Mucosa of stomach (tissue), 1 donor: ENCODE measurements around the gene NIP7.

Experiments used
- H3K27me3 ChIP-seq: one replicate; pipeline ENCODE4 v1.7.0; 2013; ENCODE audit warnings: mild to moderate bottlenecking, low read length; ENCODE audit not compliant: control insufficient read depth, insufficient read depth
- H3K36me3 ChIP-seq: one replicate; pipeline ENCODE4 v1.7.0; 2013; ENCODE audit warnings: low read length; ENCODE audit not compliant: control insufficient read depth, insufficient read depth
- H3K4me1 ChIP-seq: one replicate; pipeline ENCODE4 v1.7.0; 2013; ENCODE audit warnings: mild to moderate bottlenecking, low read length; ENCODE audit not compliant: control insufficient read depth, insufficient read depth
- H3K4me3 ChIP-seq: one replicate; pipeline ENCODE4 v1.7.0; 2013; ENCODE audit warnings: low read length
- H3K9ac ChIP-seq: one replicate; pipeline ENCODE4 v1.7.0; 2013; ENCODE audit warnings: mild to moderate bottlenecking, low read length, moderate library complexity
- H3K9me3 ChIP-seq: one replicate; pipeline ENCODE4 v1.7.0; 2013; ENCODE audit warnings: mild to moderate bottlenecking, low read length, moderate library complexity; ENCODE audit not compliant: control insufficient read depth
- donor health status: Pancreatic carcinoma.

Gene NIP7

DNA sequence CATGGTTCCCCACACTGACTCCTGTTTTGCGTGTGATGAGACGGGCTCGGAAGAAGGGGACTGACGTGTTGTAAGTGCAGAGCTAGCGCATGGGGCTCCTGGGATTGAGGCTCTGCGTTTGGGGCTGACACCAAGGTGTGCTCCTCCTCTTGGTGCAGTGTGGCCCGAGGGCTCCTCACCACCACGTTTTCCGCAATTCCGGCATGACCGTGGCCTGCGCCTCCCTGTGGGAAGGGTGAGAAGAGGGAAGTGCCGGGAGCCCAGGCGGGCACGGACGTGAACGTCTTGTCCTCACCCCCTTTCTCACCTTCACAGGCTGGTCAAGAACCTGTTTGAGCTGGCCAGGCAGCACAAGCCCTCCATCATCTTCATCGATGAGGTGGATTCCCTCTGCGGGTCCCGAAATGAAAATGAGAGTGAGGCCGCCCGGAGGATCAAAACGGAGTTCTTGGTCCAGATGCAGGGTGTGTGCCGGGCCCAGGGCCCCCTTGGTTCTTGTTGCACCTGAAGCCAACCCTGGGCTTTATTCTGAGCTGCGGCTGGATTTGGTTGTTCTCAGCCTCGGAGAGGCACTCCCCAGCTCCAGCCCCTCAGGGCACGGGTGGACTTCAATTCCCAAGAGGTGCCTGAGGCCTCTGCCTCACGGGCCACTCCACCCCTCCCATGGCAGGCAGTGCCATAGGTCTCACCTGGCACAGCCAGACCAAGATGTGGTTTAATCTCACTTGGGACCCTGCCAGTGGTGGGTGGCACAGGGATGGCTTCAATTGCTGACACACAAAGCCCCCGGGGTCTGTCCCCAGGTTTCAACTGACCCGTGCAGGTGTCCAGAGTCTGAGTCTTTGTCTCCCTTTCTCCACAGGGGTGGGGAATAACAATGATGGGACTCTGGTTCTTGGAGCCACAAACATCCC is 19.5 kb upstream of the NIP7 start:
- Histone ChIP-seq H3K36me3 (peaks cover 35% of the 10 kb centered on the region), H3K4me3 (no peak overlapping the region), H3K9me3 (no peaks in the 10 kb centered on the region), H3K9ac (no peak overlapping the region), H3K4me1 (peaks cover 15% of the 10 kb centered on the region), H3K27me3 (no peaks in the 10 kb centered on the region)

GRCh38 chr16:69320740-69321073 is 18.9 kb upstream of the NIP7 start:
- Histone ChIP-seq H3K4me1 (peaks cover 11% of the 10 kb centered on the region), H3K36me3 (peaks cover 34% of the 10 kb centered on the region), H3K9ac (no peak overlapping the region), H3K4me3 (no peak overlapping the region), H3K9me3 (no peaks in the 10 kb centered on the region), H3K27me3 (no peaks in the 10 kb centered on the region)

DNA sequence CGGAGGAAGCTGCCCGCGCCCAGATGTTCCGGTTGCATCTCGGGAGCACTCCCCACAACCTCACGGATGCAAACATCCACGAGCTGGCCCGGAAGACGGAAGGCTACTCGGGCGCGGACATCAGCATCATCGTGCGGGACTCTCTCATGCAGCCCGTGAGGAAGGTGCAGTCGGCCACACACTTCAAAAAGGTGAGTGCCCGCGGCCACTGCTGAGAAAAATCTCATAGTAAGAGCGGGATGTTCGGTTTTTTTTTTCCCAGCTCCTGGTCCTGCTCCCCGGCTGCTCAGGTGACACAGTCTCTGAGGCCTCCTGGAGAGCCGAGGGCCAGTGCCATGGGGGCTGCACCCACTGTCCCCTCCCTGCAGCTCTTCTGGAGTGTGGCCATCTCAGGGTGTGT is 18.5 kb upstream of the NIP7 start:
- Histone ChIP-seq H3K4me1 (peaks cover 15% of the 10 kb centered on the region), H3K9me3 (no peaks in the 10 kb centered on the region), H3K27me3 (no peaks in the 10 kb centered on the region), H3K36me3 (peaks cover 30% of the 10 kb centered on the region), H3K4me3 (no peak overlapping the region), H3K9ac (no peak overlapping the region)

DNA sequence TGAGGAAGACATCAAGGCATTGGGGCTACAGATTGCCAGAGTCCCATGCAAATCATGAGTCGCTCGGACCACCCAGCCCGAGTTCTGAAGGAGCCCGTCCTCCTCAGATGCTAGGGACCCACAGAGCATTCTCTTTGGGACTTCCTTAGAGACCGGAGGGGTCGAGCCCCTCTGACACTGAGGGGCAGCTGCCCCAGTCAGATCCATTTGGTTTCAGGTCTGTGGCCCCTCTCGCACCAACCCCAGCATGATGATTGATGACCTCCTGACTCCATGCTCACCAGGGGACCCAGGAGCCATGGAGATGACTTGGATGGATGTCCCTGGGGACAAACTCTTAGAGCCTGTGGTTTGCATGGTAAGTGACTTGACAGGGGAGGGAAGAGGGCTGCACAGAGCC is 17.2 kb upstream of the NIP7 start:
- Histone ChIP-seq H3K9ac (no peak overlapping the region), H3K36me3 (peaks cover 20% of the 10 kb centered on the region)

DNA sequence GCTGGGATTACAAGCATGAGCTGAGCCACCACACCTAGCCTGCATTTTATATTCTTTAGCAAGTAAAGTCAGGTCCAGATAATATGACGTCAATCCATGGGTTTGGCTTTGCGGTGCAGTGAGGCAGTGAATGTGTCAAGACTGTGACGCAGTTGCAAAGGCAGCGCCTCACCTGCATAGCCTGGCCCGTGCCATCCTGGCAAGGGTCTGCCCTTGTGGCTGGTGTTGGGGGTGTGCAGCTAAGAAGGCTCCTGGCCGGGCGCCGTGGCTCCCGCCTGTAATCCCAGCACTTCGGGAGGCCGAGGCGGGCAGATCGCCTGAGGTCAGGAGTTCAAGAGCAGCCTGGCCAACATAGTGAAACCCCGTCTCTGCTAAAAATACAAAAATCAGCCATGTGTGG is 16.2 kb upstream of the NIP7 start:
- H3K36me3 ChIP-seq = peaks cover 20% of the 10 kb centered on the region
- no peak overlapping the region for H3K9ac ChIP-seq
- peaks cover 33% of the 10 kb centered on the region for H3K4me1 ChIP-seq
- H3K27me3 ChIP-seq = no peaks in the 10 kb centered on the region
- no peaks in the 10 kb centered on the region for H3K9me3 ChIP-seq
- H3K4me3 ChIP-seq = no peak overlapping the region

More for the DNA sequence above, 17.2 kb upstream of the NIP7 start:
- Histone ChIP-seq H3K4me1 (peaks cover 26% of the 10 kb centered on the region), H3K4me3 (no peak overlapping the region), H3K27me3 (no peaks in the 10 kb centered on the region), H3K9me3 (no peaks in the 10 kb centered on the region)

DNA sequence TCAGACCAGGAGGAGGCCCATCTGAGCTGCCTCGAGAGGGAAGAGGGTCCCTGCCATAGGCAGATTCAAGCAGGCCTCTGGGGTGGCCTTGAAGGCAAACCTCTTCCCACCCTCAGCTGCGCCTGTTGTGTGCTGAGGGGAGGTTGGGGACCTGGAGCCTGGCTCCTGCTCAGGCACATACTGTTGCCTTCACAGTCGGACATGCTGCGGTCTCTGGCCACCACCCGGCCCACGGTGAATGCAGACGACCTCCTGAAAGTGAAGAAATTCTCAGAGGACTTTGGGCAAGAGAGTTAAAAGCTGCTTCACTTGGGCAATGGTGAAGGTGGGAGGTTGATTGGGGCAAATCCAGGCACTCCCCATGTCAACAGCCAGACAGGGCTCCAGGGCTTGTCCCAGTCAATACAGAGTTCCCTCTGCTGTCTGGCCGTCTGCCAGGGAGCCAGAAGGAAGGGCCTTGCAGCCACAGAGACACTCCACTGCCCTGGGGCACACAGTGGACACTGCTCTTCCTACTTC is 15.5 kb upstream of the NIP7 start:
- no peak overlapping the region for H3K9ac ChIP-seq

DNA sequence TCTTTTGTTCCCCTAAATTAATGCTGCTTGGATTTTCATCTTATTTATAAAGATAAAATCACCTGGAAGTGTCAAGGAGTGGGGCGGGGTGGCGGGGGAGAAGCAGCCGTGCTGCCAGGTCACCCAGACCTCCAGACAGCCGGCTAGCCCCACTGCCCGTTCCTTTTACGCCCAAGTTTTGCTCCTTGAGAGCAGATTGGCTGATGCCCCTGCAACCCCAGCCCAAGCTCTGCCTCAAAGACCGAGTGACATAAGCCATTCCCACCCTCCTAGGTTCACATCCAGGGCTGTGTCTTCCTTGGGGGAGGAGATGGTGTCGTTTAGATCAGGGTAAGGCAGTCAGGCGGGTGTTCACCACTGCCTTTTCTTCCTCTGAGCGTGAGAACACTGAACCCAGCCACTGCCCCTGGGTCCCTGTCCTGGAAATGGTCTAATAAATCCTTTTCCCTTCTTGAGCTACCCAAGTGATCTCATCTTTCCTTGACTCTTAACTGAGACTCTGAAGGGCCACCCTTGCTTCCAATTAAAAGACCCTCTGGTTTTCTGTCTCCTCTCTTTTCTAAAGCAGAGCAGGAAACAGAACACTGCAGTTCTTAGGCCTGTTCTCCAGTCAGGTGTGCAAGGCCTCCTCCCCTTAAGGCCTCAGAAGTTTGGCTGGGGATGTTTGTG is 14.9 kb upstream of the NIP7 start:
- no peak overlapping the region for H3K4me3 ChIP-seq
- H3K36me3 ChIP-seq = peaks cover 19% of the 10 kb centered on the region
- peaks cover 45% of the 10 kb centered on the region for H3K4me1 ChIP-seq
- H3K27me3 ChIP-seq = no peaks in the 10 kb centered on the region
- H3K9ac ChIP-seq = no peak overlapping the region
- no peaks in the 10 kb centered on the region for H3K9me3 ChIP-seq

More for the DNA sequence above, 15.5 kb upstream of the NIP7 start:
- H3K36me3 ChIP-seq = peaks cover 20% of the 10 kb centered on the region
- no peaks in the 10 kb centered on the region for H3K9me3 ChIP-seq
- H3K27me3 ChIP-seq = no peaks in the 10 kb centered on the region
- no peak overlapping the region for H3K4me3 ChIP-seq
- H3K4me1 ChIP-seq = peaks cover 39% of the 10 kb centered on the region

- H3K4me1 ChIP-seq = peaks cover 45% of the 10 kb centered on the region
- no peaks in the 10 kb centered on the region for H3K27me3 ChIP-seq
- H3K9me3 ChIP-seq = no peaks in the 10 kb centered on the region
- H3K9ac ChIP-seq = no peak overlapping the region
- H3K4me3 ChIP-seq = no peak overlapping the region
- H3K36me3 ChIP-seq = peaks cover 8% of the 10 kb centered on the region
These were observed 13.8 kb upstream of the NIP7 start for GRCh38 chr16:69325784-69326171.

DNA sequence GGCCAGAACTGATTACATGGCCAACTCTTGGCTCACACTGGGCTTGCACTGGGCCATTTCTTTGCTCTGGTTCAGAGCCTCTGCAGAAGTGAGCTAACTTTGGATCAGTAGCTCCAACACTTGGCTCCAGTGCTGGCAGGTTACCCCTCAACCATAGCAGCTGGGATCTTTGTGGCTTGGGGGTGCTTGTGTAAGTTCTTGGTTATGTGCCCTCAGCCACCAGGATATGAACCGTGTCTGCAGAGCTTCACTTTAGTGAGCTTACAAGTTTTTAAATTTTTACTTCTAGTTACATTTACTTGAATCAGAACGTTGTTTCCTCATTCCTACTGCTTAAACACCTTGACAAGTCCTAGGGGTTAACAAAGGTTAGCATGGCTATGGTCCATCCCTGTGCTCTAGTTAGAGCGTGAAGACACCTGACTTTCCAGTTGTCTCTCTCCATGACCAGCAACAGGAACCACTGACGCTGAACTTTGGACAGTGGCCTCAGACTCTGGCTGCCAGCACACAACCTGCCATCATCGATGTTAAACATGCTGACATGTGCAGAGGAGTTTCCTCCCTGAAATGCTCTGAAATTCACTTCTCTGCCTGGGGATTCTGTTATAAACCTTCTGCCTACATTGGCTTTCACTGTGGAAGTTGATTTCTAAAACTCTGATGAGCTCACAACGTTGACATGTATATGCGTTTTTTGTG is 13.2 kb upstream of the NIP7 start:
- Histone ChIP-seq H3K27me3 (no peaks in the 10 kb centered on the region), H3K36me3 (peaks cover 7% of the 10 kb centered on the region), H3K9ac (no peak overlapping the region), H3K4me1 (peaks cover 45% of the 10 kb centered on the region), H3K4me3 (no peak overlapping the region), H3K9me3 (no peaks in the 10 kb centered on the region)

DNA sequence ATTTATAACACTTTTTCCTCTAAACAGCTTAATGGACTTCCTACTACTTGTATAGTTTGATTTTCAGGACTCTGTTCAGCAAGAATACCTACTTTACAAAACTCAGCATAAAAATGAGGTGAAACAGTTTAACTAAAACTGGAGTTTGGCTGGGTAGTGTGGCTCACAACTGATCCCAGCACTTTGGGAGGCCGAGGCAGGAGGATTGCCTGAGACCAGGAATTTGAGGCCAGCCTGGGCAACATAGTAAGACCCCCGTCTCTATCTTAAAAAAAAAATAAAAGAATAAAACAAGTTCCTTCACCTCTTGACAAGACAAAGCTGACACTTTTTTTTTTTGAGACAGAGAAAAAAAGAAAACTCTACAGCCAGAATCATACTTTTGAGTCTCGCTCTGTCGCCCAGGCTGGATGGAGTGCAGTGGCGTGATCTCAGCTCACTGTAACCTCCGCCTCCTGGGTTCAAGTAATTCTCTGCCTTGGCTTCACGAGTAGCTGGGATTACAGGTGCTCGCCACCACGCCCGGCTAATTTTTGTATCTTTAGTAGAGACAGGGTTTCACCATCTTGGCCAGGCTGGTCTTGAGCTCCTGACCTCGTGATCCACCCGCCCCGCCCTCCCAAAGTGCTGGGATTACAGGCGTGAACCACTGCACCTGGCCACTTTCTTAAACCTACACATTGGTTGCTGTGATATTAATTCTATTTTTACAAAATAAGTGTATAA is 11.8 kb upstream of the NIP7 start:
- Histone ChIP-seq H3K27me3 (no peaks in the 10 kb centered on the region), H3K4me3 (no peak overlapping the region), H3K4me1 (peaks cover 45% of the 10 kb centered on the region), H3K9me3 (no peaks in the 10 kb centered on the region), H3K9ac (no peak overlapping the region), H3K36me3 (peaks cover 4% of the 10 kb centered on the region)

- Histone ChIP-seq H3K27me3 (no peaks in the 10 kb centered on the region), H3K36me3 (peaks cover 1% of the 10 kb centered on the region), H3K9ac (peak overlapping the region; percentile 78), H3K4me3 (peak overlapping the region; percentile 49), H3K9me3 (no peaks in the 10 kb centered on the region), H3K4me1 (peaks cover 44% of the 10 kb centered on the region)
These were observed 10.7 kb upstream of the NIP7 start for GRCh38 chr16:69328854-69329316.
